ENCODE measurements around the gene ATF7IP. TPM values are rescaled to one million over a fixed set of nuclear protein-coding genes. Genes with fewer than 3 reads are reported as not detected.

Gene ATF7IP
- total RNA-seq, 3 donors from 2014 or later, result 45.4 to 81.2 (median 48.8) TPM

- intact Hi-C loops (cut with DNase I; ENCODE audit: low total_unique reads), result no loop called here
- no peak overlapping the region for H3K4me3 ChIP-seq
- peaks cover 4% of the 10 kb centered on the region for H3K36me3 ChIP-seq
- H3K9me3 ChIP-seq, result no peaks in the 10 kb centered on the region
- H3K27me3 ChIP-seq, result no peaks in the 10 kb centered on the region
- no peak for DNase-seq (ENCODE audit: low spot score in 2 of 2)
- no peak overlapping the region for H3K27ac ChIP-seq
- no peak for TF ChIP-seq POLR2A (IDR thresholded peaks at IDR 0.05)
- TF ChIP-seq, protein P1, sequence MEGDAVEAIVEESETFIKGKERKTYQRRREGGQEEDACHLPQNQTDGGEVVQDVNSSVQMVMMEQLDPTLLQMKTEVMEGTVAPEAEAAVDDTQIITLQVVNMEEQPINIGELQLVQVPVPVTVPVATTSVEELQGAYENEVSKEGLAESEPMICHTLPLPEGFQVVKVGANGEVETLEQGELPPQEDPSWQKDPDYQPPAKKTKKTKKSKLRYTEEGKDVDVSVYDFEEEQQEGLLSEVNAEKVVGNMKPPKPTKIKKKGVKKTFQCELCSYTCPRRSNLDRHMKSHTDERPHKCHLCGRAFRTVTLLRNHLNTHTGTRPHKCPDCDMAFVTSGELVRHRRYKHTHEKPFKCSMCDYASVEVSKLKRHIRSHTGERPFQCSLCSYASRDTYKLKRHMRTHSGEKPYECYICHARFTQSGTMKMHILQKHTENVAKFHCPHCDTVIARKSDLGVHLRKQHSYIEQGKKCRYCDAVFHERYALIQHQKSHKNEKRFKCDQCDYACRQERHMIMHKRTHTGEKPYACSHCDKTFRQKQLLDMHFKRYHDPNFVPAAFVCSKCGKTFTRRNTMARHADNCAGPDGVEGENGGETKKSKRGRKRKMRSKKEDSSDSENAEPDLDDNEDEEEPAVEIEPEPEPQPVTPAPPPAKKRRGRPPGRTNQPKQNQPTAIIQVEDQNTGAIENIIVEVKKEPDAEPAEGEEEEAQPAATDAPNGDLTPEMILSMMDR (IDR thresholded peaks at IDR 0.05), result peak in 1 of 3 donors; percentile 20
- H3K4me1 ChIP-seq, result no peaks in the 10 kb centered on the region
Observed at GRCh38 chr12:14454098-14454907, 88.8 kb downstream of the ATF7IP start.

DNA sequence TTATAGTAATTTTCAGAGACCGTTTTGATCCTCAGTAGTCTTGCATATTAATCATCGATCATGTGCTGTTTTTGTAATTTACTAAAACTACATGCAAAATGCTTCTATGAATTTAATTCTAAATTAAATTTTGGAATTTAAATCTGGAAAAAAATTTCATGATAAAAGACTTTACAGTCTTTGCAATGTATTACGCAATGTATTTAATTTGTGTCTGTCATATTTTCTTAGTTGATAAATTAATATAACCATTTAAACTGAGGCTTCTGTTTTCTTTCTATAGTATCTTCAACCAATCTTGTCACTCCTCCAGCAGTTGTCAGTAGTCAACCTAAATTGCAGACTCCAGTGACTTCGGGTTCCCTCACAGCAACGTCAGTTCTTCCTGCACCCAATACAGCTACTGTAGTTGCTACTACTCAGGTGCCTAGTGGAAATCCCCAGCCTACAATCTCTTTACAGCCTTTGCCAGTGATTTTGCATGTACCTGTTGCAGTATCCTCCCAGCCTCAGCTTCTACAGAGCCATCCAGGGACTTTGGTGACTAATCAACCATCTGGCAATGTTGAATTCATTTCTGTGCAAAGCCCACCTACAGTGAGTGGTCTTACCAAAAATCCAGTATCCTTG, 94.8 kb downstream of the ATF7IP start:
- Histone ChIP-seq H3K4me1 (no peaks in the 10 kb centered on the region), H3K9me3 (no peaks in the 10 kb centered on the region), H3K27me3 (no peaks in the 10 kb centered on the region), H3K36me3 (peaks cover 7% of the 10 kb centered on the region), H3K27ac (no peak overlapping the region), H3K4me3 (no peak overlapping the region)
- intact Hi-C loops (cut with DNase I; ENCODE audit: low total_unique reads), result no loop called here
- TF ChIP-seq POLR2AphosphoS5 (IDR thresholded peaks at IDR 0.05) (no peak), POLR2A (IDR thresholded peaks at IDR 0.05) (no peak)
- TF ChIP-seq, protein P1 (IDR thresholded peaks at IDR 0.05), result no peak
- DNase-seq (ENCODE audit: low spot score in 2 of 2), result no peak

DNA sequence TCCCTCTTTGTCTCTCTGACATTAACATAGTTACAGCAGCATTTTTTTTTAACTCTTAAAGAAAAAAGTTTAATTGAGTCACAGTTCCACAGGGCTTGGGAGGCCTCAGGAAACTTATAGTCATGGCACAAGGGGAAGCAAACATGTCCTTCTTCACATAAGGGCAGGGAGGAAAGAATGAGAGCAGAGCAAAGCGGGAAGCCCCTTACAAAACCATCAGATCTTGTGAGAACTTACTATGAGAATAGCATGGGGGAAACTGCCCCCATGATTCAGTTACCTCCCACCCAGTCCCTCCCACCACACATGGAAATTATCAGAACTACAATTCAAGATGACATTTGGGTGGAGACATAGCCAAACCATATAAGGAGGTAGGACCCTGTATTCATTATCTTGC, 106.0 kb downstream of the ATF7IP start:
- intact Hi-C loops (cut with DNase I; ENCODE audit: low total_unique reads), result no loop called here
- peaks cover 11% of the 10 kb centered on the region for H3K36me3 ChIP-seq
- TF ChIP-seq, protein P1 (IDR thresholded peaks at IDR 0.05), result no peak
- no peak for TF ChIP-seq POLR2A (IDR thresholded peaks at IDR 0.05)
- no peak for TF ChIP-seq POLR2AphosphoS5 (IDR thresholded peaks at IDR 0.05)

DNA sequence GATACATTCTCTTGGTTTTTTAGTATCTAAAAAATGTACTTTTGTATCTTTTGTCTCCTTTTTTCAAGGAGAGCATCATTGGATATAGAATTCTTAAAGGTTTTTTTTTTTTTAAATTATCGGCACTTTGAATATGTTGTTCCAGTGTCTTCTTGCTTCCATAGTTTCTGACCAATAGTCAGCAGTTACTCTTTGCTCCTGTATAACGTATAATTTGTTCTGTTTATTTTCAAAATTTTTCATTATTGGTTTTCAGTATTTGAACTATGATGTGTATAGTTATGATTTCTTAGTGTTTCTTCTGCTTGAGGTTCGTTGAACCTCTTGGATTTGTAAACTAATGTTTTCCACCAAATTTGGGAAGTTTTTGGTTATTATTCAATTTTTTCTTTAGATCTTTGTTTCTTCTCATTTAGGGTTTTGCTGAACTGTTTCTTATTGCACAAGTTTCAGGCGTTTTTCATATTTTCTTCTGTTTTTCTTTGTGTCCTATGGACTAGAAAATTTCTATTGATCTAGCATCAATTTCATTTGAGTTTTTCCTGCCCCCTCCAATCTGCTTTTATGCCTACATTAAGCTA, 108.3 kb downstream of the ATF7IP start:
- no peaks in the 10 kb centered on the region for H3K27me3 ChIP-seq
- intact Hi-C loops (cut with DNase I; ENCODE audit: low total_unique reads), result no loop called here
- peaks cover 31 to 62% of the 10 kb centered on the region in 2 donors for H3K9me3 ChIP-seq
- no peak overlapping the region for H3K27ac ChIP-seq
- no peak overlapping the region for H3K4me3 ChIP-seq
- TF ChIP-seq POLR2A (IDR thresholded peaks at IDR 0.05), result no peak
- TF ChIP-seq POLR2AphosphoS5 (IDR thresholded peaks at IDR 0.05), result no peak
- TF ChIP-seq, protein P1 (IDR thresholded peaks at IDR 0.05), result no peak
- DNase-seq (ENCODE audit: low spot score in 2 of 2), result no peak
- H3K36me3 ChIP-seq, result peaks cover 28% of the 10 kb centered on the region
- H3K4me1 ChIP-seq, result no peaks in the 10 kb centered on the region

More for the DNA sequence above, 106.0 kb downstream of the ATF7IP start:
- Histone ChIP-seq H3K9me3 (peaks cover 31 to 56% of the 10 kb centered on the region in 2 donors), H3K27ac (no peak overlapping the region), H3K4me1 (no peaks in the 10 kb centered on the region), H3K27me3 (no peaks in the 10 kb centered on the region), H3K4me3 (no peak overlapping the region)
- DNase-seq (ENCODE audit: low spot score in 2 of 2), result no peak

GRCh38 chr12:14479004-14479403, 113.5 kb downstream of the ATF7IP start:
- no peak overlapping the region for H3K4me3 ChIP-seq
- TF ChIP-seq POLR2A (IDR thresholded peaks at IDR 0.05), result no peak
- TF ChIP-seq, protein P1 (IDR thresholded peaks at IDR 0.05), result no peak
- TF ChIP-seq POLR2AphosphoS5 (IDR thresholded peaks at IDR 0.05), result no peak
- H3K36me3 ChIP-seq, result peaks cover 28% of the 10 kb centered on the region
- H3K27ac ChIP-seq, result no peak overlapping the region
- no peak for DNase-seq (ENCODE audit: low spot score in 2 of 2)
- intact Hi-C loops (cut with DNase I; ENCODE audit: low total_unique reads), result no loop called here
- H3K4me1 ChIP-seq, result no peaks in the 10 kb centered on the region
- no peaks in the 10 kb centered on the region for H3K27me3 ChIP-seq
- peaks cover 17 to 30% of the 10 kb centered on the region in 2 donors for H3K9me3 ChIP-seq
